ENCODE results near the gene NPR1.
"Not testable (repeated sequence)": the region's sequence is repeated elsewhere in the genome, so short reads cannot be mapped to it uniquely, and the experiment has no call there.

The NPR1 gene

GRCh38 chr1:153649863-153650235, 28.6 kb upstream of the NPR1 start:
- no peak for DNase-seq

- no peak for DNase-seq
These were observed 26.7 kb upstream of the NPR1 start for GRCh38 chr1:153651771-153652170.

GRCh38 chr1:153652805-153653500, 25.5 kb upstream of the NPR1 start:
- DNase-seq: no peak

DNA sequence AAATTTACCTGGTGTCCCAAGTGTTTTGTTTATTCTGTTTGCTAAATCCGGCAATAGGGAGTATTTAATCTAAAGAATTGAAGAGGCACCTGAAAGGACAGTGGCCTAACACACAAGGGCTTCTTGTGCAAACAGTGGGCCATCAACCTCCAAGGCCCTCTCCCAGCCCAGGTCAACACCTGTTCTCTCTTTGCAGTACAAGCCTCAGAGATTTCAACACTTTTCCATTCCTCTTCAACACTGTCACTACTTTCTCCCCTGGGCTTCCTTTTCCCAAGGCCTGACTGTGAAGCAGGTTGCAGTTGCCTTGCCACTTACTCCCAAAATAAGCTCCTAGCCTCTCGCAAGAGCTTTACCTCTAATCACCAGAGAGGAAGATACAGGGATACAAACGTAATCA, 23.2 kb upstream of the NPR1 start:
- no peak for DNase-seq

GRCh38 chr1:153658400-153659174, 19.9 kb upstream of the NPR1 start, which contains the start of gene SNAPIN:
SNAPIN (plus strand) TSS chr1:153658703; CDS start chr1:153658744, 41 bp downstream.
- DNase-seq: peak; percentile 88 to 91

DNA sequence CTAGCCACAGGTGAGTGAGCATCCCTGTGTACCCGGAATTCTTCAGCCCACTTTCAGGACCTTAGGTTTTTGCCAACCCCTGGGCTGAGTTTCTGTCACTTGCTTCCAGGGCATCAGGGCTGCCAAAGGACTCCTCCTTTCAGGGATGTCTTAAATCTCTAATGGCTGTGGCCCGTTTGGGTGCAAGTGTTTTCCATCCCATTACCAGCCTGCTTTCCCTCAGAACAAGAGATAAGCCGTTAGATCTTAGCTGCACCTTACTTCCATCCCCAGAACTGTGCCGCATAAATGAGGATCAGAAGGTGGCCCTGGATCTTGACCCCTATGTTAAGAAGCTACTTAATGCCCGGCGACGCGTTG, 19.3 kb upstream of the NPR1 start:
- no peak for DNase-seq

DNA sequence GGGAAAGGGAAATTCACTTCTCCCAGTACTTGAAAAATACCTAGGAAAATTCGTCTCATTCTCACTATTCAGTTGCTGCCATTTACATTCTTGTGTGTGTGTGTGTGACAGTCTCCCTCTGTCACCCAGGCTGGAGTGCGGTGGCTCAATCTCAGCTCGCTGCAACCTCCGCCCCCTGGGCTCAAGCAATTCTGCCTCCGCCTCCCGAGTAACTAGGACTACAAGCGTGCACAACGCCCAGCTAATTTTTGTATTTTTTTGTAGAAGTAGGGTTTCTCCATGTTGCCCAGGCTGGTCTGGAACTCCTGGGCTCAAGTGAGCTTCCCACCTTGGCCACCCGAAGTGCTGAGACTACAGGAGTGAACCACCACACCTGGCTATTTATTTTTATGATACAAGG, 18.8 kb upstream of the NPR1 start:
- no peak for DNase-seq

DNA sequence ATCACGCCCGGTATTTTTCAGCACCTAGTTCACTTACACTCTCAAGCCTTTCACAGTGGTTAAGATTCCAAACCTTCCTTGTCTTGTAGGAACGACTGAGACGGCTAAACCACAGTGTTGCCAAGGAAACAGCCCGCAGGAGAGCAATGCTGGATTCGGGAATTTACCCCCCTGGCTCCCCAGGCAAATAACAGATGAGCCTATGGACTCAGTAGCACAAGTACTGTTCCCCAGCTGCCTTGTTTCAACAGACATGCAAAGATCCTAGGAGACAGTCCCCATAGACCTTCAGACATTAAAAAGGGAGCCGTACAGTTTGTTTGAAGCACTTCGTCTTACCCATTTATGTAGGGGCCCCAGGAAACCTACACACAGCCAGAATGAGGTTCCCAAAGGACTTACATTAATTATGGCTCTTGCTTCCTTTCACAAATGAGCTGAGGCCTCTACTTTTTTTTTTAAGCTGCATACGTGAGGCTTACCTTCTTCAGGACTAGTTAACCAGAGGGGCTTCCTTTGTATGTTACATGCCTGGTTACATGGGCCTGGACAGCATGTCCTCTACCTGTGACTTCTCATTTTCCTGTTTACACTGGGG, 17.3 kb upstream of the NPR1 start:
- DNase-seq: no peak

- no peak for DNase-seq
These were observed 16.2 kb upstream of the NPR1 start for GRCh38 chr1:153662269-153662668.

DNA sequence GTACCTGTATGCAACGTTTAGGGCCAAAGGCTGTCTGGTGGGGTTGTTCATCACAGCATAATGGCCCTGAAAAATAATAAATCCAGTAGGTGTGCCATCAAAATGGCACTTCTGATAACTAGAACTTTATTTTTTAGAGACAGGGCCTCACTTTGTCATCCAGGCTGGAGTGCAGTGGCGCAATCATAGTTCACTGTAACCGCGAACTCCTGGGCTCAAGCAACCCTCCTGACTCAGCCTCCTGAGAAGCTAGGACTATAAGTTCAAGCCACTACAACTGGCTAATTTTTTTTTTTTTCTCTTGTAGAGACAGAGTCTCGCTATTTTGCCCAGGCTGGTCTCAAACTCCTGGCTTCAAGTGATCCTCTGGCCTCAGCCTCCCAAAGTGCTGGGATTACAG, 15.3 kb upstream of the NPR1 start:
- no peak for DNase-seq

DNA sequence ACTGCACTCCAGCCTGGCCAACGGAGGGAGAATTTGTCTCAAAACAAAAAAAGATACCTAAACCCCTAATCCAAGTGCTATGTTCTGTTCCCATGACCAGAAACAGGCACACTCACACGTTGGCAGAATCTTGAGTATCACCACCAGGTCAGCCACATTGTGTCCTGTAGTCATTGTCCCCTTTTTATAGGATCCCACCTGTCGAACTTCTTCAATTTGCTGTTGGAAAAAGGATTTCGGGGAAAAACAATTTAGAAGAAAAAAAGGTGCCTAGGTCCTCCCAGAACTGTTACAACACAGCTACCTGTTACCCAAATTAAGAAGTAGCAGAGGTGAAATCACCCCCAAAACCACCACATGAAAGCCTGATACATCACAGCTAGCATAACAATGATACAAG, 11.0 kb upstream of the NPR1 start:
- DNase-seq: no peak

DNA sequence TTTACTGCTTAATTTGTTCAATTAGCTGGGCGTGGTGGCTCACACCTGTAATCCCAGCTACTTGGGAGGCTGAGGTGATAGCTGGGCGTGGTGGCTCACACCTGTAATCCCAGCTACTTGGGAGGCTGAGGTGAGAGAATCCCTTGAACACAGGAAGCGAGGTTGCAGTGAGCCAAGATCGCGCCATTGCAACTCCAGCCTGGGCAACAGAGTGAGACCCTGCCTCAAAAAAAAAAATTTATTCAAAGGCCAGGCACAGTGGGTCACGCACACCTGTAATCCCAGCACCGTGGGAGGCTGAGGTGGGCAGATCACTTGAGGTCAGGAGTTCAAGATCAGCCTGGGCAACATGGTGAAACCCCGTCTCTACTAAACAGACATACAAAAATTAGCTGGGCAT, 9.8 kb upstream of the NPR1 start:
- DNase-seq: not testable (repeated sequence)

- DNase-seq: no peak
These were observed 8.9 kb upstream of the NPR1 start for GRCh38 chr1:153669606-153670005.

DNA sequence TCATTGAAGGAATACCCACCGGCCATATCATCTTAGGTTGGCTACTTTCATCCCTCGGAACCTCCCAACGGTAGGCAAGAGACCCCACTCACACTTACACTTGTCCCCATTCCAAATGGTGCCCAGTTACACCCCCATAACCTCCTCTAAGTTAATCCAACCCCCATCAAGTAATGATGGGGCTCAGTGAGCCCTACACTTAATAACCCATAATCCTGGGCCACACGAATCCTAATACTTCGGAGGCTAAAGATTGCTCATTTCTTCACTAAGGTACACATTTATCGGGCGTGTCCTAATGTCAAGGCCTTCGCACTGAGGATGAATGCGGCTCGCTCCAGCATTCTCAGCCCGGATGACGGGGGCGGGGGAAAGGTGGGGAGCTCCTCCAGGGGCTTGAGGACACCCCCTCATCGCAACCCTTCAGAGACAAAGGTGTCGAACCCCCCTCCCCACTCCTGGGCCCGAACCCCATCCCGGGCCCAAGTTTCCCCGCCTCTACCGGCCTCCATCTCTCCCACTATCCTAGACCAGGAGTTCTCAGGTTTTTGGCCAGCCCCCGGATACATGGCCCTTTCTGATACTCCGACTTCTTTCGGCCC, 8.1 kb upstream of the NPR1 start:
- DNase-seq: peak in 1 of 2 donors; percentile 26

- DNase-seq: peak; percentile 99
These were observed 7.4 kb upstream of the NPR1 start, which contains the start of gene ILF2 for GRCh38 chr1:153670859-153671627. ILF2 (minus strand) TSS chr1:153670993; CDS start chr1:153670922, 71 bp downstream.

DNA sequence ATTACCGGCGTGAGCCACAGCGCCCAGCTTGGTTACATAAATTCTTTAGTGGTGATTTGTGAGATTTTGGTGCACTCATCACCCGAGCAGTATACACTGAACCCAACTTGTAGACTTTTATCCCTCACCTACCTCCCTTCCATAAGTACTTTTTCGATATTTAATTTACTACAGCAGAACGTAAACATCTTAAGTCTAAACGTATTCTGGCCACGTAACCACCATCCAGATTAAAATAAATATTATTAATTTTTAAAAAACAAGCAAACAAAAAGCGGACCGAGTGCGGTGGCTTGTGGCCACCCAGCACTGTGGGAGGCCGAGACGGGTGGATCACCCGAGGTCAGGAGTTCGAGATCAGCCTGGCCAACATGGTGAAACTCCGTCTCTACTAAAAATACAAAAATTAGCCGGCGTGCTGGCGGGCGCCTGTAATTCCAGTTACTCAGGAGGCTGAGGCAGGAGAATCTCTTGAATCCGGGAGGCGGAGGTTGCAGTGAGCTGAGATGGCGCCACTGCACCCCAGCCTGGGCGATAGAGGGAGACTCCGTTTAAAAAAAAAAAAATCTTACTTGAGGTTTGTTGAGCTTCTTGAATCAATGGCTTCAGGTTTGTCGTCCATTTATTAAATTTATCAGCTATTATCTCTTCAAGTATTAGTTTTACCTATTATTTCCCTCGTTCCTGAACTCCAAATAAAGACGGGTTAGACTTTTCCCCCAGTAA, 6.7 kb upstream of the NPR1 start:
- DNase-seq: peak; percentile 63 to 70

DNA sequence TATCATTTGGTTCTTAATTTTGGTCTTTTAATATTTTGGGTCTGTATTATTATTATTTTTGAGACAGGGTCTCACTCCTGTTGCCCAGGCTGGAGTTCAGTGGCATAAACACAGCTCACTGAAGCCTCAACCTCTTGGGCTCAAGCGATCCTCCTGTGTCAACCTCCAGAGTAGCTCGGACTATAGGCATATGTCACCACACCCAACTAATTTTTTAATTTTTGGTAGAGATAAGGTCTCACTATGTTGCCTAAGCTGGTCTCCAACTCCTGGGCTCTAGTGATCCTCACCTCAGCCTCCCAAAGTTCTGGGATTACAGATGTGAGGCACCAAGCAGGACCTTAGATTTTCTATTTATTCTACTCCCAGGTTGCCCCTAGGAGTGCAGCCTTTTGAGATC, 5.0 kb upstream of the NPR1 start:
- no peak for DNase-seq

GRCh38 chr1:153677718-153678518, 570 bp upstream of the NPR1 start:
- peak; percentile 49 to 57 for DNase-seq

DNA sequence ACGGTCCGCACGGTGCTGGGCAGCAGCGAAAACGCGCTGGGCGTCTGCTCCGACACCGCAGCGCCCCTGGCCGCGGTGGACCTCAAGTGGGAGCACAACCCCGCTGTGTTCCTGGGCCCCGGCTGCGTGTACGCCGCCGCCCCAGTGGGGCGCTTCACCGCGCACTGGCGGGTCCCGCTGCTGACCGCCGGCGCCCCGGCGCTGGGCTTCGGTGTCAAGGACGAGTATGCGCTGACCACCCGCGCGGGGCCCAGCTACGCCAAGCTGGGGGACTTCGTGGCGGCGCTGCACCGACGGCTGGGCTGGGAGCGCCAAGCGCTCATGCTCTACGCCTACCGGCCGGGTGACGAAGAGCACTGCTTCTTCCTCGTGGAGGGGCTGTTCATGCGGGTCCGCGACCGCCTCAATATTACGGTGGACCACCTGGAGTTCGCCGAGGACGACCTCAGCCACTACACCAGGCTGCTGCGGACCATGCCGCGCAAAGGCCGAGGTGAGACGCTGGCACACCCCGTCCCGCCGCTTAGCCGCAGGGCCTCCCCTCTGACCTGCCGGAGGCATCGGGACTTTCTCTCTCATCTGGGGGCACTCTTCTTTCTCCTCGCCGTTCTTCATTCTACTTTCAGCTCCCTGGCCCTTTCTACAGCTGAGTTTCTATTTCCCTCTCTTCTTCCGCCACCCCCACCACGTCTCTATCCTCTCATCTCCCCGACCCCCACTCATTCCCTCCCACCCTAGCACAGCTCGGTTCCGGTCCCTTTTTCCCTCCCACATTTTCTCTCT, 1.0 kb downstream of the NPR1 start:
- DNase-seq: peak in 1 of 2 donors; percentile 8

GRCh38 chr1:153680120-153680403, 1.6 kb downstream of the NPR1 start:
- no peak for DNase-seq

- no peak for DNase-seq
These were observed 4.2 kb downstream of the NPR1 start for GRCh38 chr1:153682730-153683129.
